Naive thymus-derived CD4-positive, alpha-beta T cell (primary cell): ENCODE results near the gene RIOX2. TPM values are rescaled to one million over a fixed set of nuclear protein-coding genes. Genes with fewer than 3 reads are reported as not detected.
A peak's percentile ranks its signal among the peaks of the same experiment; 100 is the strongest.

ENCODE experiments used
- ATAC-seq: fragments of 150-1000 bp; cut with Tn5 transposase; 2 replicates; pipeline ENCODE4 v1.10.0; 2021; ENCODE audit warnings: mild to moderate bottlenecking, moderate library complexity
- CTCF ChIA-PET: fragments of 350-600 bp; sonication (Branson Sonifier 250); formaldehyde crosslinking; loops from one replicate; lab custom pipeline; 2021; ENCODE audit warnings: antibody characterized with exemption; lab: Charles Lee
- POLR2A ChIA-PET: fragments of 350-600 bp; sonication (Branson Sonifier 250); formaldehyde crosslinking; loops from one replicate; lab custom pipeline; 2021; ENCODE audit warnings: antibody characterized with exemption, inconsistent platforms; lab: Charles Lee
- DNase-seq, 9 donors: peaks; one replicate each; pipeline versions ENCODE4 v3.0.0 to v3.0.0-alpha.2; 2020 to 2022; ENCODE audit warnings: mixed read lengths in 1 of 9
- H3K27ac ChIP-seq: one replicate; pipeline ENCODE4 v1.7.0; 2013; ENCODE audit warnings: mild to moderate bottlenecking, low read depth, low read length, moderate library complexity
- H3K27me3 ChIP-seq, 2 donors: one replicate each; pipeline ENCODE4 v1.7.0; 2013; ENCODE audit warnings: low read length in 2 of 2, mild to moderate bottlenecking in 2 of 2, moderate library complexity in 2 of 2; ENCODE audit not compliant: control insufficient read depth in 2 of 2, insufficient read depth in 2 of 2
- H3K36me3 ChIP-seq, 3 experiments: 1 replicate in 2 of 3; 2 replicates in 1 of 3; pipeline ENCODE4 v1.7.0; 2013; ENCODE audit warnings: low read length in 3 of 3, mild to moderate bottlenecking in 3 of 3, moderate library complexity in 1 of 3; ENCODE audit not compliant: insufficient read depth in 3 of 3, control insufficient read depth in 2 of 3
- H3K4me1 ChIP-seq, 2 donors: one replicate each; pipeline ENCODE4 v1.7.0; 2013; ENCODE audit warnings: low read length in 2 of 2, mild to moderate bottlenecking in 2 of 2, moderate library complexity in 1 of 2; ENCODE audit not compliant: control insufficient read depth in 2 of 2, insufficient read depth in 2 of 2
- H3K4me3 ChIP-seq: 2 replicates; pipeline ENCODE4 v1.7.0; 2013; ENCODE audit warnings: mild to moderate bottlenecking, low read length
- H3K9me3 ChIP-seq, 3 experiments: 1 replicate in 2 of 3; 2 replicates in 1 of 3; pipeline ENCODE4 v1.7.0; 2013; ENCODE audit warnings: low read length in 3 of 3; ENCODE audit not compliant: control insufficient read depth in 2 of 3
- H3K27ac Mint-ChIP-seq, 9 donors: one replicate each; pipeline ENCODE4 v1.8.0; 2020 to 2022; ENCODE audit warnings: mixed read lengths in 9 of 9, mild to moderate bottlenecking in 8 of 9, moderate library complexity in 5 of 9, inconsistent platforms in 2 of 9
- H3K27me3 Mint-ChIP-seq, 5 donors: one replicate each; pipeline ENCODE4 v1.8.0; 2021 to 2022; ENCODE audit warnings: mixed read lengths in 5 of 5, mild to moderate bottlenecking in 1 of 5
- H3K36me3 Mint-ChIP-seq, 5 donors: one replicate each; pipeline ENCODE4 v1.8.0; 2020 to 2022; ENCODE audit warnings: mixed read lengths in 5 of 5, mild to moderate bottlenecking in 3 of 5, inconsistent platforms in 1 of 5
- H3K4me1 Mint-ChIP-seq, 7 donors: one replicate each; pipeline ENCODE4 v1.8.0; 2020 to 2022; ENCODE audit warnings: mixed read lengths in 7 of 7, mild to moderate bottlenecking in 3 of 7, inconsistent platforms in 1 of 7
- H3K4me3 Mint-ChIP-seq, 10 donors: one replicate each; pipeline ENCODE4 v1.8.0; 2020 to 2022; ENCODE audit warnings: mild to moderate bottlenecking in 10 of 10, mixed read lengths in 10 of 10, moderate library complexity in 6 of 10, inconsistent platforms in 2 of 10
- H3K9me3 Mint-ChIP-seq, 11 donors: one replicate each; pipeline ENCODE4 v1.8.0; 2020 to 2022; ENCODE audit warnings: mixed read lengths in 11 of 11, mild to moderate bottlenecking in 4 of 11, inconsistent platforms in 1 of 11, moderate library complexity in 1 of 11
- intact Hi-C, 2 donors: fragments of 100-400 bp; cut with micrococcal nuclease; formaldehyde crosslinking; loops; one replicate each; pipeline ENCODE4 v1.15.1; 2023
- polyA plus RNA-seq, 2 donors: library from polyadenylated mRNA; unstranded; fragments of 300-500 nt; fragmentation: Illumina TruSeq; gene quantifications; one replicate each; pipeline ENCODE4 v1.2.3, GENCODE V29; 2021
- total RNA-seq, 6 experiments: library from RNA in 5 of 6; stranded (reverse) in 5 of 6; gene quantifications; 1 replicate in 5 of 6; 2 replicates in 1 of 6; pipeline ENCODE4 v1.2.3 and lab custom pipeline; 2021 to 2026

RIOX2 gene
- total RNA-seq (100 to 1,000 TPM in 1 of 5 experiments, 10 to 100 TPM in 4; 17.8 to 110 (median 28.4) TPM), polyA plus RNA-seq (10 to 100 TPM; 31.4 to 34.0 TPM), total RNA-seq (lab: John Stamatoyannopoulos, UW) (37.8 reads per million, percentile 65 among the genes with 10 or more reads in this experiment)

- Mint-ChIP-seq H3K4me3 (peak within 1 kb of the TSS; percentile 78 to 97 (median 93)), H3K9me3 (peaks cover 0 to 2% (median 0%) of the 10 kb centered on the region in 11 donors), H3K36me3 (peaks cover 0 to 18% (median 7%) of the 10 kb centered on the region in 5 donors), H3K27ac (peak within 1 kb of the TSS; percentile 84 to 96 (median 90)), H3K27me3 (no peaks in the 10 kb centered on the region), H3K4me1 (peaks cover 42 to 85% (median 70%) of the 10 kb centered on the region in 7 donors)
- Histone ChIP-seq H3K4me1 (peaks cover 9 to 24% of the 10 kb centered on the region in 2 donors), H3K9me3 (no peaks in the 10 kb centered on the region), H3K36me3 (peaks cover 0 to 6% (median 0%) of the 10 kb centered on the region in 3 experiments), H3K27me3 (no peaks in the 10 kb centered on the region), H3K27ac (peak within 1 kb of the TSS; percentile 74), H3K4me3 (peak within 1 kb of the TSS; percentile 57)
- ATAC-seq (peak; percentile 94), DNase-seq (peak; percentile 62 to 82 (median 77))
- POLR2A ChIA-PET: interaction anchor here (0.9 to 1.3 kb wide), 3 partner anchors 12 to 207 kb away, joined by 3 to 4 read pairs (median 4); partner anchors contain the start of genes ARL6 and CRYBG3
- CTCF ChIA-PET: interaction anchor here (0.8 to 1.4 kb wide), 2 partner anchors 12 to 52 kb away, joined by 3 to 4 read pairs; no protein-coding TSS in a partner anchor
- intact Hi-C loops: loop anchor here (1.0 to 5.0 kb wide), 15 partner anchors 9 to 930 kb away; partner anchors contain the start of genes ARL6 (in 2 of the 2), CLDND1 (in 1 of the 2), CPOX (in 1 of the 2) and DCBLD2 (in 1 of the 2)
Observed at GRCh38 chr3:97971679-97972567, at the start of gene RIOX2. TSS of gene RIOX2 (minus strand) at chr3:97972431. CDS start at chr3:97967593, 4,838 bp downstream.

- no peak for DNase-seq
- ChIA-PET POLR2A (no interaction called here), CTCF (interaction anchor here (0.7 to 5.1 kb wide), 5 partner anchors 28 to 637 kb away, joined by 3 to 49 read pairs (median 5); no protein-coding TSS in a partner anchor)
- H3K36me3 Mint-ChIP-seq: peaks cover 0 to 9% (median 0%) of the 10 kb centered on the region in 5 donors
- H3K4me3 Mint-ChIP-seq: no peak overlapping the region
- H3K4me3 ChIP-seq: no peak overlapping the region
- H3K27me3 Mint-ChIP-seq: peaks cover 0 to 5% (median 0%) of the 10 kb centered on the region in 5 donors
- intact Hi-C loops: no loop called here
- peaks cover 2 to 40% (median 6%) of the 10 kb centered on the region in 7 donors for H3K4me1 Mint-ChIP-seq
- H3K9me3 ChIP-seq: no peaks in the 10 kb centered on the region
- no peaks in the 10 kb centered on the region for H3K4me1 ChIP-seq
- no peaks in the 10 kb centered on the region for H3K27me3 ChIP-seq
- no peak overlapping the region for H3K27ac ChIP-seq
- peaks cover 0 to 9% (median 0%) of the 10 kb centered on the region in 11 donors for H3K9me3 Mint-ChIP-seq
- H3K27ac Mint-ChIP-seq: no peak overlapping the region
- no peak for ATAC-seq
- H3K36me3 ChIP-seq: no peaks in the 10 kb centered on the region
Observed at GRCh38 chr3:98020412-98020811, 48.2 kb upstream of the RIOX2 start.

- intact Hi-C loops: no loop called here
- H3K4me3 Mint-ChIP-seq: no peak overlapping the region
- Histone ChIP-seq H3K27ac (no peak overlapping the region), H3K27me3 (no peaks in the 10 kb centered on the region), H3K36me3 (no peaks in the 10 kb centered on the region), H3K9me3 (no peaks in the 10 kb centered on the region), H3K4me1 (no peaks in the 10 kb centered on the region), H3K4me3 (no peak overlapping the region)
- H3K4me1 Mint-ChIP-seq: peaks cover 2 to 32% (median 4%) of the 10 kb centered on the region in 7 donors
- no peak for DNase-seq
- ATAC-seq: no peak
- H3K9me3 Mint-ChIP-seq: peaks cover 0 to 10% (median 0%) of the 10 kb centered on the region in 11 donors
- H3K27me3 Mint-ChIP-seq: peaks cover 0 to 4% (median 0%) of the 10 kb centered on the region in 5 donors
- POLR2A ChIA-PET: no interaction called here
- no peak overlapping the region for H3K27ac Mint-ChIP-seq
- CTCF ChIA-PET: no interaction called here
- H3K36me3 Mint-ChIP-seq: peaks cover 0 to 18% (median 0%) of the 10 kb centered on the region in 5 donors
Observed at GRCh38 chr3:98018301-98018700, 46.1 kb upstream of the RIOX2 start.

- CTCF ChIA-PET: interaction anchor here (1.5 to 2.2 kb wide), 2 partner anchors 9 to 219 kb away, joined by 3 to 20 read pairs; no protein-coding TSS in a partner anchor
- Histone ChIP-seq H3K27me3 (no peaks in the 10 kb centered on the region), H3K9me3 (no peaks in the 10 kb centered on the region), H3K4me3 (no peak overlapping the region), H3K4me1 (no peaks in the 10 kb centered on the region), H3K27ac (no peak overlapping the region), H3K36me3 (no peaks in the 10 kb centered on the region)
- ATAC-seq (no peak), DNase-seq (no peak)
- H3K36me3 Mint-ChIP-seq: peaks cover 0 to 30% (median 0%) of the 10 kb centered on the region in 5 donors
- POLR2A ChIA-PET: interaction anchor here (0.7 kb wide), 1 partner anchor 193 kb away, joined by 3 read pairs; no protein-coding TSS in a partner anchor
- no peaks in the 10 kb centered on the region for H3K27me3 Mint-ChIP-seq
- H3K27ac Mint-ChIP-seq: no peak overlapping the region
- H3K9me3 Mint-ChIP-seq: peaks cover 0 to 13% (median 0%) of the 10 kb centered on the region in 11 donors
- intact Hi-C loops: no loop called here
- H3K4me1 Mint-ChIP-seq: peaks cover 0 to 25% (median 0%) of the 10 kb centered on the region in 7 donors
- no peak overlapping the region for H3K4me3 Mint-ChIP-seq
Observed at GRCh38 chr3:98014268-98014585, 42.0 kb upstream of the RIOX2 start.

- Mint-ChIP-seq H3K36me3 (peaks cover 0 to 30% (median 0%) of the 10 kb centered on the region in 5 donors), H3K4me3 (no peak overlapping the region), H3K4me1 (peaks cover 0 to 31% (median 5%) of the 10 kb centered on the region in 7 donors), H3K27ac (no peak overlapping the region), H3K27me3 (no peaks in the 10 kb centered on the region), H3K9me3 (peaks cover 0 to 13% (median 0%) of the 10 kb centered on the region in 11 donors)
- H3K27ac ChIP-seq: no peak overlapping the region
- no peaks in the 10 kb centered on the region for H3K36me3 ChIP-seq
- H3K9me3 ChIP-seq: no peaks in the 10 kb centered on the region
- ATAC-seq (no peak), DNase-seq (no peak)
- no peaks in the 10 kb centered on the region for H3K27me3 ChIP-seq
- POLR2A ChIA-PET: interaction anchor here (0.7 kb wide), 1 partner anchor 193 kb away, joined by 3 read pairs; no protein-coding TSS in a partner anchor
- intact Hi-C loops: no loop called here
- H3K4me3 ChIP-seq: no peak overlapping the region
- CTCF ChIA-PET: interaction anchor here (1.5 to 2.2 kb wide), 2 partner anchors 9 to 219 kb away, joined by 3 to 20 read pairs; no protein-coding TSS in a partner anchor
- H3K4me1 ChIP-seq: peaks cover 0 to 4% of the 10 kb centered on the region in 2 donors
Observed at GRCh38 chr3:98013411-98014267, 41.4 kb upstream of the RIOX2 start.
